Inferior parietal cortex (tissue), 1 donor: Measurements from ENCODE around the gene SLC30A5.

Source experiments
- DNase-seq: peaks from one replicate; pipeline ENCODE4 v3.0.0-alpha.2; 2016; ENCODE audit errors: extremely low spot score

Gene SLC30A5

DNA sequence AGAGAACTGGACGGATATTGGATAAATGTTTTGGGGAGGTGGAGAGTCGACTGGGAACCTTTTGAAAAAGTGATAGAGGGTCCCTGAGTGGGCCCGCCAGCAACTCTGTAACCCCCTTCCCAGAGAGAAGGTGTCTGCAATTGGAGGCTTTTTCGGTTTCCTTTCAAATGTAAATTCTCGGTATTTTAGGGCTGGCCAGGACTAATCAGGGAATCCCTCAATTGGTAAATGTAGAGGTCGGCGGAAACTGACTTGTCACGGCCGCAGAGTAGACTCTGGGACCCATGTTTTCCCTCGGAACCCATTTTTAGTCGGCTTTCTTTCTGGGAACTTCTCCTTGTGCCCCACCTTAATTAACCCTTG, 73.7 kb downstream of the SLC30A5 start:
- DNase-seq: no peak

DNA sequence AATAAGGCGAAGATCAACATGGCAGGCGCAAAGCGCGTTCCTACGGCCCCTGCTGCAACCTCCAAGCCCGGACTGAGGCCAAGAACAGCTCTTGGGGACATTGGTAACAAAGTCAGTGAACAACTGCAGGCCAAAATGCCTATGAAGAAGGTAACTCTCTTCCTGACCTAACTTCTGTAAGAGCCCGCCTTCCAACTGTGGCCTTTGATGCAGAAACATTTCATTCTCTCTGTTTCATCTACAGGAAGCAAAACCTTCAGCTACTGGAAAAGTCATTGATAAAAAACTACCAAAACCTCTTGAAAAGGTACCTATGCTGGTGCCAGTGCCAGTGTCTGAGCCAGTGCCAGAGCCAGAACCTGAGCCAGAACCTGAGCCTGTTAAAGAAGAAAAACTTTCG, 74.1 kb downstream of the SLC30A5 start:
- no peak for DNase-seq

DNA sequence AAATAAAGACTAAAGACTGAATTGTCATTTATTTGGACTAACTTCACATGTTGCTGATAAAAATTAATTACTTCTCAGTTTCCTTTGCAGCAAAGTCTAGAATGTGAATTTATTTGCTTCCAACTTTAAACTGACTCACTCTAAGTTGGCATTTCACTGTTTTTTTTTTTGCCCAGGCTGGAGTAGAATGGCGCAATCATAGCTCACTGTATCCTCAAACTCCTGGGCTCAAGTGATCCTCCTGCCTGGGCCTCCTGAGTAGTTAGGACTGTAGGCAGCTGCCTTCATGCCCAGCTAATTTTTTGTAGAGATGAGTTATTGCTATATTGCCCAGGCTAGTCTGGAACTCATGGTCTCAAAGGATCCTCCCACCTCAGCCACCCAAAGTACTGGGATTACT, 76.7 kb downstream of the SLC30A5 start:
- no peak for DNase-seq

DNA sequence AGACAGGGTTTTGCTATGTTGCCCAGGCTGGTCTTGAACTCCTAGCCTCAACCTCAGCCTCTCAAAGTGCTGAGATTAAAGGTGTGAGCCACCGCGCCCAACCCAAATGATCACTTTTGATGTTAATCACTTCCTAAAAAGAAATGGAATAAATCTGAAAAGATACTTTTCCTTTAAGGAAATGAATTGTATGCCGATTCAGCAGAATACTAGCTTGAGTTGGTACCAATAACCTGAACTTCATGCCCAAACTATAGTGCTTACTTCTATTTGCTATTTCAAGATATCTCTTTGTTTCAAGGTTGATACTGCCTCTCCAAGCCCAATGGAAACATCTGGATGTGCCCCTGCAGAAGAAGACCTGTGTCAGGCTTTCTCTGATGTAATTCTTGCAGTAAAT, 77.2 kb downstream of the SLC30A5 start:
- no peak for DNase-seq
